Fibroblast of the aortic adventitia (primary cell): Measurements from ENCODE around the gene PAGE1. TPM values are rescaled to one million over a fixed set of nuclear protein-coding genes. Genes with fewer than 3 reads are reported as not detected.
"Not testable (repeated sequence)": the region's sequence is repeated elsewhere in the genome, so short reads cannot be mapped to it uniquely, and the experiment has no call there.

ENCODE experiments used
- DNase-seq: peaks from one replicate; pipeline ENCODE4 v3.0.0-alpha.2; 2010; ENCODE audit warnings: low read depth
- H3K4me3 ChIP-seq: 2 replicates; pipeline ENCODE4 v1.5.1; 2011; ENCODE audit warnings: low read depth, mild to moderate bottlenecking, control low read depth, low read length, moderate library complexity
- CTCF ChIP-seq: IDR thresholded peaks from 2 replicates; pipeline ENCODE4 v1.5.1; 2011; ENCODE audit warnings: mild to moderate bottlenecking, low read length, control low read depth, inconsistent platforms; ENCODE audit not compliant: insufficient read depth
- total RNA-seq: library from RNA; depleted of rRNA; stranded (reverse); fragments of >200 nt; gene quantifications from 2 replicates; pipeline ENCODE4 v1.2.3, GENCODE V29; 2012; ENCODE audit warnings: low replicate concordance

Gene PAGE1
- not detected in 2 replicates for total RNA-seq

GRCh38 chrX:49695276-49696180 is at the start of gene PAGE1:
Gene PAGE1, minus strand, starts transcription at chrX:49695984. Its CDS starts 1,214 bp downstream, at chrX:49694770.
- DNase-seq = no peak
- TF ChIP-seq CTCF = no peak
- H3K4me3 ChIP-seq = no peak within 1 kb of the TSS

GRCh38 chrX:49741501-49741900 is 45.7 kb upstream of the PAGE1 start:
- not testable (repeated sequence) for DNase-seq, H3K4me3 ChIP-seq

- DNase-seq = no peak
- H3K4me3 ChIP-seq = no peak overlapping the region
- TF ChIP-seq CTCF = no peak
Measured at GRCh38 chrX:49727847-49728246, 32.1 kb upstream of the PAGE1 start.

- DNase-seq = no peak
- H3K4me3 ChIP-seq = no peak overlapping the region
- no peak for TF ChIP-seq CTCF
Measured at GRCh38 chrX:49726966-49727365, 31.2 kb upstream of the PAGE1 start.

GRCh38 chrX:49725923-49726904 is 30.4 kb upstream of the PAGE1 start:
- TF ChIP-seq CTCF = no peak
- H3K4me3 ChIP-seq = no peak overlapping the region
- DNase-seq = no peak

- no peak for DNase-seq
- TF ChIP-seq CTCF = no peak
- no peak overlapping the region for H3K4me3 ChIP-seq
Measured at GRCh38 chrX:49725401-49725800, 29.6 kb upstream of the PAGE1 start.

GRCh38 chrX:49720106-49720505 is 24.3 kb upstream of the PAGE1 start:
- not testable (repeated sequence) for H3K4me3 ChIP-seq, DNase-seq
